Activated CD8-positive, alpha-beta memory T cell treated with anti-CD3 and anti-CD28 coated beads, Interleukin-2, amount 50 U/mL, for 1 hour (primary cell): ENCODE results near the gene ADNP2.
A peak's percentile ranks its signal among the peaks of the same experiment; 100 is the strongest.

Source experiments
- DNase-seq: peaks from one replicate; pipeline ENCODE4 v3.0.0-alpha.2; 2020; ENCODE audit errors: extremely low read depth

ADNP2 gene

DNA sequence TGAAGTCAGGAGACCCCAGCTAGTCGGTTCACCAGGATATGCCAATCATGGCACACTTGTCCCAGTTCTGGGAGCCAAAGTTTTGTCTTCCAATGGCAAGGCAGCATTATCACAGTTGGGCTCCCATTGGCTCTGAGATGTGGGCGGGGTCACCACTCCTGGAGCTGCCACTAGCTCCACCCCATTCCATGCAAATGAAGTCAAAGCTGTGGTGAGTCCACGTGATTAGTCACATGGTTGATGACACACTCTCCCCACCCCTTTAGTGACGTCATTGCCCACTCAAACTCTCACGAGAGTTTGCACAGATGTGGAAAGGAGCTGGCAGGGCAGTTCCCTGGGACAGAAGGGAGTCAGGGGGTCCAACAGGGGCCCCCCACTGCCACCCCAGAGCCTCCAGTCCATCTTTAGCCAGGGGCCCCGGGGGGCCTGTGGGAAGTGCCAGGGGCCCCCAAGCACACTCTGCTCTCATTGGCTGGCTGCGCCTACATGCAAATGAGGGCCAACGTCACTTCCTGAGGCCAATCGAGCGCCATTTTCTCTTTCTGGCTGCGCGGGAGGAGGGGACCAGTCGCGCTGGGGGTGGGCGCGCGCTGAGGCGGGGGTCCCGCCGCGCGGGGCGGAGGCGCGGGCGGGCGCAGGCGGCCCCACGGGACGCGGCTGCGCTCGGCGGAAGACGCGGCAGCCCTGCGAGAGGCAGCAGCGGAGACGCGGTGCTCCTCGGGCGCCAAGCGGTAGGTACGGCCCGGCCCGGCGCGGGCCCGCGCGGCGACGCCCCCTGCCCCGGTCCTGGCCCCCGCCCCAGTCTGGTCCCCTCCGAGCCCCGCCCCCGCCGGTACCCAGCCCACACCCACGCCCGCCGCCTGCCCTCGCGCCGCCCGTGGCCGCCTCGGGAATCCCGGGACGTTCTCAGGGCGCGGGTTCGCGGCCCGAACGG lies at the start of gene ADNP2:
TSS of gene ADNP2 (plus strand) at position 524 of the 937 bp plus-strand sequence. CDS start 8,281 bp downstream, outside the sequence.
- DNase-seq = peak; percentile 77

GRCh38 chr18:80059945-80060344 lies 49.1 kb upstream of the ADNP2 start:
- no peak for DNase-seq

- DNase-seq = no peak
Measured at GRCh38 chr18:80065705-80066104, 43.4 kb upstream of the ADNP2 start.

DNA sequence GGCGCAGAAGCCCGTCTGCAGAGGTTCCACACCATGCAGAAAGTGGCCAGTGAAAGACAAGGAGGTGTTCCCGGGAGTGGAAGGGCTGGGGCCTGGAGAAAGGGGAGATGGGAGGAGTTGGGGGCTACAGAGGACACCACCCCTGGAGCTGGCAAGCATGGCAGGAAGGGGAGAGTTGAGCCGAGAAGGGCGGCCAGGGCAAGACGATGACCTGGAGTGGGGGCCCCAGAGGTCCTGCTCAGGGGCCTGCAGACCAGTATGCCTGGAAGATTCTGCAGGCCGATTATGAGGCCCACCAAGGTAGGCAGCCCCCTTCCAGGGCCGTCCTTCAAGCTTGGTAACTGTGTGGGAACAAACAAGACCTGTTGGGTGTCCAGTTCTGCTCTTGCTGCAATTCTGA lies 41.7 kb upstream of the ADNP2 start:
- no peak for DNase-seq

DNA sequence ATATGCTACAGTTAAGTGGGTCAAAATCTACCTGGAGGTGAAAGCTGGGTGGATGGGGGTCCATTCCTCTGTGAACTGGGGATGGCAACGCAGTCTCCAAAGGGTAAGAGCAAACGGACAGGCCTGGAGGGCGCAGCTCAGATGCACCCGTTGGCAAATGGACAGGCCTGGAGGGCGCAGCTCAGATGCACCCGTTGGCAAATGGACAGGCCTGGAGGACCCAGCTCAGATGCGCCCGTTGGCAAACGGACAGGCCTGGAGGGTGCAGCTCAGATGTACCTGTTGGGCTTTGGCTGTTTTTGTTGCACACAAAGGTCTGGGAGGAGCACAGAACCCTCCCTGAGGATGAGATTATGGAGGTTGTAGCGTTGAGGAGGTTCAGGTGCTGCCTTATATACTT lies 41.2 kb upstream of the ADNP2 start:
- DNase-seq = no peak

- DNase-seq = no peak
Measured at GRCh38 chr18:80068571-80069272, 40.3 kb upstream of the ADNP2 start.

DNA sequence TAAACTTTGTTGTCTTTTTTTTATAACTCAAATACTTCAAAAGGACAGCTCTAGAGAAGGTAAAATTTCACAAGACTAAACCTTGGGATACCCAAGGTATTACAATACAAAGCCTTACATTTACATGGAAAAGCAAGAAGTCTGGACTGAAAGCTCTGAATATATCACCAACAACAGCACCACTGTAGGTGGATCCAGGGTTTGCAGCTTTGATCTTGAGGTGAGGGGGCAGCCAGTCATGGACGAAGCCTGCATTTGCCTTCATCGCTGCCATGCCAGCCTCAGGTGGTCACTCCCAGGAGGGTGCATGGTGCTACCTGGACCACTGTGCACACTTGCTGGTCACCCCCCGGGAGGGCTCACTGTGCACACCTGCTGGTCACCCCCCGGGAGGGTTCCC lies 38.2 kb upstream of the ADNP2 start:
- no peak for DNase-seq

DNA sequence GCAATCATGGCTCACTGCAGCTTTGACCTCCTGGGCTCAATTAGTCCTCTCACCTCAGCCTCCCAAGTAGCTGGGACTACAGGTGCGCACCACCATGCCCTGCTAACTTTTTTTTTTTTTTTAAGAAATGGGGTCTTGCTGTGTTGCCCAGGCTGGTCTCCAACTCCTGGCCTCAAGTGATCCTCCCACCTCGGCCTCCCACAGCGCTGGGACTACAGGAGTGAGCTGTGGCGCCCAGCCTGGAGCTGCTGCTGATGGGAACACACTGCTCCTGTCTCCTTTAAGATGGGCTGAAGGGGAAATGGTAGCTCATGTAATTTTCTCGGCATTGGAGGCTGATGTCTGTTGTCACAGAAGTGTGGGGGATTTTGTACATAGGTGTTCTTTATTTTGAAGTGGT lies 34.9 kb upstream of the ADNP2 start:
- DNase-seq = no peak

DNA sequence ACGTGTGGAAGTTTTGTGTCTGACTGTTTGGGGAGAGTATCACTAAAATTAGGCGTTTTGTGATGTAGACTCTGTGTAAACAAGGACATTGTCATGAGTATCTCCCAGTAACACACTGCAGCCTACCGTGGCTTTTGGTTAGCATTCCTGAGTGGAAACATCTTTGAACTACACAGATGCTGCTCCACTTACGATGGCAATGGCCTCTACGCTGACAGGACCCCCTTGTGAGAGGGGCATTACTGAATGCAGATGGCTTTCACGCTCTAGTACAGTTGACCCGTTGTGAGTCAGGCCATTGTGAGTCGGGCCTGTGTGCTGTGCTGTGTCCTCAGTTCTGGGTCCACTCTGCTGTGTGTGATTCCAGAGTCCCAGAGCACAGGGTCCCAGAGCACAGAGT lies 34.4 kb upstream of the ADNP2 start:
- DNase-seq = no peak

GRCh38 chr18:80075940-80076339 lies 33.1 kb upstream of the ADNP2 start:
- no peak for DNase-seq

GRCh38 chr18:80076379-80076778 lies 32.7 kb upstream of the ADNP2 start:
- no peak for DNase-seq

- no peak for DNase-seq
Measured at GRCh38 chr18:80077873-80078272, 31.2 kb upstream of the ADNP2 start.

DNA sequence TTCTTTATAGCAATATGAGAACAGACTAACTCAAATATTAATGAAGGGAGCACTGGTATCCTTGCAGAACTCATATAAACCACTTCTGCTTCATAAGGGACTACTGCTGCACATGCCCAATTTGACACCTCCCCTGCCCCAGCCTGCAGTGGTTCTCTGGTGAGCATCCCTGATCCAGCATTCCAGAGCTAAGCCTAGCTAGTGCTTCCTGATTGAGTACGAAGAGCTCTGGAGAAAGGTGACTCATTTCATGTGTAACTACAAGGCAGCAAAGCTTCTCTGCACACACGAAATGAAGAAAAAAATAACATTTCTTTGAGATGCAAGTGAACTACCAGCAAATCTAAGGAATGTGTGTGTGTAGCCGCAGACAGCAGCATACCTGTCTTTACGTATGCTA lies 22.8 kb upstream of the ADNP2 start:
- DNase-seq = no peak

- DNase-seq = no peak
Measured at GRCh38 chr18:80088036-80088435, 21.0 kb upstream of the ADNP2 start.

DNA sequence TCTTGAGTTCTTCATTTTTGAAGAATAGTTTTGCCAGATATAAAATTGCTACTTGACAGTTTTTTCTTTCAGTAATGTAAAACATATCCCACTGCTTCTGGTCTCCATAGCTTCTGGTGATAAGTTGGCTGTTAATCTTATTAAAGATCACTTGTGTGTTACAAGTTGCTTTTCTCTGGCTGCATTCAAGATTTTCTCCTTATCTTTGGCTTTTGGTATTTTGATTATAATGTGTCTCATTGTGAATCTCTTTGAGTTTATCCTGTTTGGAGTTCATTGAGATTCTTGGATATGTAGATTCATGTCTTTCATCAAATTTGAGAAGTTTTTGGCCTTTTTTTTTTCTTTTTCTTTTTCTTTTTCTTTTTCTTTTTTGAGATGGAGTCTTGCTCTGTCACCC lies 20.2 kb upstream of the ADNP2 start:
- no peak for DNase-seq

- no peak for DNase-seq
Measured at GRCh38 chr18:80095414-80095813, 13.6 kb upstream of the ADNP2 start.

DNA sequence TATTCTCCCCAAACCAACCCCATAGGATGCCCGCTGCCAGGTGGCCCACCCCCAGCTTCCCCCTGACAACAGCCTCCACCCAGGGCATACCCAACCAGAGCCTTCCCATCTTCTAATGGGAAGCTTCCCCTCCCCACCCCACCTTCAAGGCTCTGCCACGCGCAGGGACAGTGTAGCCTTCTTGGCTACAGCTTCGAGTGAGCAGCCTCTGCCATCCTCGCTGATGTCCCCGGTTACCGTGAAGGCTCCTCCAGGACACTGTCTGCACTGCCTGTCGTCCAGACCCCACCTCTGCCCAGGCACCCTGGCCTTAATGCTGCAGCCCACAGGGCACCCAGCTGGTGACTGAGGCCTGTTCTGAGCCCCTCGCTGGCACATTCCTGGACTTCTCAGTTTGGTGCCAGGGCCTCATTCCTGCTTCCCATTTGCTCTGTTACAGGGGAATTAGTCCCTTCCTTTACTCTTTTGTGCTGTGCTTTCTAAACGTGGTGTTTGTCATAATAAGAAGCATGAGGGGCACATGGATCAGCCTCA lies 13.0 kb upstream of the ADNP2 start:
- no peak for DNase-seq

DNA sequence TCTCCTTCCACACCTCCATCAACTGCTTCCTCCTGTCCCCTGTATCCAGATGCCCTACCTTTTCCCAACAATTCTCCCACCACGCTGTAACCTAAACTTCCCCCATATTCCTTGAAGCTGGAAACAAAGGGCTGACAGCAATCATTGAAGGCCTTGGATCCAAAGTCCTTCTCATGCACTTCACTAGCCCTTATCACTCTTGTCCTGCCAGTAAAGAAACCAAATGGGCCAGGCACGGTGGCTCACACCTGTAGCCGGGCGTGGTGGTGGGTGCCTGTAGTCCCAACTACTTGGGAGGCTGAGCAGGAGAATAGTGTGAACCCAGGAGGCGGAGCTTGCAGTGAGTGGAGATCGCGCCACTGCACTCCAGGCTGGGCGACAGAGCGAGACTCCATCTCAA lies 11.9 kb upstream of the ADNP2 start:
- no peak for DNase-seq

- no peak for DNase-seq
Measured at GRCh38 chr18:80103231-80103630, 5.8 kb upstream of the ADNP2 start.

- no peak for DNase-seq
Measured at GRCh38 chr18:80104364-80104779, 4.7 kb upstream of the ADNP2 start.

DNA sequence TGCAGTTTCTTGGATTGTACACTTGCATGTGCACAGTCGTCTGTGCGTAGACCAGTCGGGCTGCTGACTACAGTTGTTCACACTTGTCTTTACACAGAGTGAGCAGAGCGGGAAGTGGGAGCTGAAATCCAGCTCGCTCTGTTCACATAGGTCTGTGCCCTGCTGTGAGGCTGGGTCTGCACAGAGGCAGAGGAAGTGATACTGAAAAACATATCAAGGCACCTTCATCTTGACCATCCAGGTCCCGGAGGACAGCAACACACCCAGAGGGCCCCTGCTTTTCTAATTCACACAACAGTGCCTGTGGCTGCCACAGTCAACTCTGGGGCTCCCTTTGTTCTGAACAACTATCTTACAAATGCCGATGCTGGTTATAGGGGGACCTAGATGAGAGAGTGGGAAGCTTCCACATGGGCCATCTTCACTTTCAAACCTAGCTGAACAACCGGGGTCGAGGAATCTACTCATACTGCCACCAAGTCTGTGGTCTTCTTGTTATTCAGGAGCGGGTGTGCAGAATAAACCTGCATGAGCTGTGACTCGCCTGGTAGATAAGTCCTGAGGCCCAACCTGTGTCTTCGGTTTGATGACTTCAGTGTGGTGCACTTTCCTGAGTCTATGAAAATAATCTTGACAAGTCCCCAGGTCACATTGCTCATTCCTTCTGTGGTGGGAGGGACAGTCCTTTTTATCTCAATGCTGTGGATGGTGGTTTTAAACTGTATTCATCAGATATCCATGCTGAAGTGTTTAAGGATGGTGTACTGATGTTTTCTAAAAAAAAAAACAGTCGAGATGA lies 3.5 kb upstream of the ADNP2 start:
- no peak for DNase-seq

GRCh38 chr18:80106482-80107051 lies 2.5 kb upstream of the ADNP2 start:
- no peak for DNase-seq
